HPDE6-E6E7 (cell line): Measurements from ENCODE around the gene SLC5A4.

Source experiments
- DNase-seq: peaks from one replicate; pipeline ENCODE4 v3.0.0; 2011; ENCODE audit warnings: missing footprints; ENCODE audit errors: extremely low spot score

SLC5A4 gene

GRCh38 chr22:32232191-32232830 lies 22.8 kb downstream of the SLC5A4 start:
- no peak for DNase-seq

GRCh38 chr22:32226326-32227104 lies 28.6 kb downstream of the SLC5A4 start:
- no peak for DNase-seq

GRCh38 chr22:32222991-32223390 lies 32.2 kb downstream of the SLC5A4 start:
- no peak for DNase-seq

- no peak for DNase-seq
Measured at GRCh38 chr22:32219026-32219425, 36.1 kb downstream of the SLC5A4 start.

- DNase-seq = no peak
Measured at GRCh38 chr22:32218470-32218869, 36.7 kb downstream of the SLC5A4 start.

DNA sequence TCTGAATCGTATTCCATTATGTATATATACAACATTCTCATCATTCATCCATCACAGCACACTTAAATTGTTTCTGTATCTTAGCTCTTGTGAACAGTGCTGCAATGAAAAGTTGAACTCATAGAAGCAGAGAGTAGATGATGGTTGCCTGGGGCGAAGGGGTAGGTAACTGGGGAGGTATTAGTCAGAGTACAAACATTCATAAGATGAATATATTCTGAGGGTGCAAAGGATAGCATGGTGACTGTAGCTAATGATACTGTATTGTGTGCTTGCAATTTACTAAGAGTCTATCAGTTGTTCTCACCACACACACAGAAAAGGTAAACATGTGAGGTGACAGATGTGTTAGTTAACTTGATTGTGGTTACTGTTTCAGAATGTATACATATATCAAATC lies 37.7 kb downstream of the SLC5A4 start:
- no peak for DNase-seq

DNA sequence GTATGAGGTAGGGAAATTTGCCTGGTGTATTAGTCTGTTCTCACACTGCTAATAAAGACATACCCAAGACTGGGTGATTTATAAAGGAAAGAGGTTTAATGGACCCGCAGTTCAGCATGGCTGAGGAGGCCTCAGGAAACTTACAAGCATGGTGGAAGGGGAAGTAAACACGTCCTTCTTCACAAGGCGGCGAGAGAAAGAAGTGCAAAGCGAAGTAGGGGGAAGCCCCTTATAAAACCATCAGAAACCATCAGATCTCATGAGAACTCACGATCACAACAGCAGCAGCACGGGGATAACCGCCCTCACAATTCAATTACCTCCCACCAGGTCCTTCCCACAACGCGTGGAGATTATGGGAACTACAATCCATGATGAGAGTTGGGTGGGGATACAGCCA lies 38.2 kb downstream of the SLC5A4 start:
- DNase-seq = no peak

DNA sequence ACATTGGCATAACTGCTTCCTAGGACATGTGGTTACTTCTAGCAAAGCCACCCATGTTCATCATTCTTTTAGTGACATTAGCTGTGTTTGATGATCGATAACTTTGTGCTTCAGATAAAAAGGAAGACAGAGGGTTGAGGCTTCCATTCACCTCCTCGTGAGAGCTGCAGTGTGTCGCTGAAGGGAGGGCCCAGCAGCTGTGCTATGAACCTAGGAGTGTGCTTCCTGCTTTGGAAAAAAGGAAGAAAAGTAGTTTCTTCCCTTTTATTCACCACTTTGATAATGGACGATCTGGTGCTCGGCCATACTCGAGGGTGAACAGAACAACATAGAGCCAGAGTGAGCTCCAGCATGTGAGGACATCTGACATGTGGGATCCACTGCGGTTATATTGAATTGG lies 44.1 kb downstream of the SLC5A4 start:
- no peak for DNase-seq

- DNase-seq = no peak
Measured at GRCh38 chr22:32208681-32209080, 46.5 kb downstream of the SLC5A4 start.

DNA sequence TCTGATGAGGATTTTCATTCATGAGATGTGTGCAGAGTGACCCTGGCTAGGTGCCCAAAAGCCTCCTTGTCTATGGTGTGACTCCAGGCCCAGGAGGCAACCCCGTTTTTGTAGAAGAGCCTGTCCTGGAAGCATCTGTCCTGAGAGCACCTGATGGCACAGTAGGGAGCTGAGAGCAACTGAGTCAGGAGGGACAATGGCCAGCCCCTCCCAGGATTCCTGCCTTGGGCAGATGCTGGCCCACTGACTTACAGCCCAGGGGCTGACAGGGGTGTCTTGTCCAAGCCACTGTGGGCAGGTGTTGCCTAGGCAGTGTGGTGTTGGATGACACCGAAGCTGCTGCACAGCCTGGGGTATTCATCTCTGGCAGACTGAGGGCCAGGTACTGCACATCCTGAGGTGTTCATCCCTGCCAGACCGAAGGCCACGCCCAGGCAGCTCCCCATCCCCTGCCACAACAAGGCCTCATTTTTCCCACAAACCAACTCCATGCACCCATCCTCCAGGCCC lies 47.1 kb downstream of the SLC5A4 start:
- no peak for DNase-seq

GRCh38 chr22:32206774-32207758 lies 48.1 kb downstream of the SLC5A4 start:
- DNase-seq = no peak

DNA sequence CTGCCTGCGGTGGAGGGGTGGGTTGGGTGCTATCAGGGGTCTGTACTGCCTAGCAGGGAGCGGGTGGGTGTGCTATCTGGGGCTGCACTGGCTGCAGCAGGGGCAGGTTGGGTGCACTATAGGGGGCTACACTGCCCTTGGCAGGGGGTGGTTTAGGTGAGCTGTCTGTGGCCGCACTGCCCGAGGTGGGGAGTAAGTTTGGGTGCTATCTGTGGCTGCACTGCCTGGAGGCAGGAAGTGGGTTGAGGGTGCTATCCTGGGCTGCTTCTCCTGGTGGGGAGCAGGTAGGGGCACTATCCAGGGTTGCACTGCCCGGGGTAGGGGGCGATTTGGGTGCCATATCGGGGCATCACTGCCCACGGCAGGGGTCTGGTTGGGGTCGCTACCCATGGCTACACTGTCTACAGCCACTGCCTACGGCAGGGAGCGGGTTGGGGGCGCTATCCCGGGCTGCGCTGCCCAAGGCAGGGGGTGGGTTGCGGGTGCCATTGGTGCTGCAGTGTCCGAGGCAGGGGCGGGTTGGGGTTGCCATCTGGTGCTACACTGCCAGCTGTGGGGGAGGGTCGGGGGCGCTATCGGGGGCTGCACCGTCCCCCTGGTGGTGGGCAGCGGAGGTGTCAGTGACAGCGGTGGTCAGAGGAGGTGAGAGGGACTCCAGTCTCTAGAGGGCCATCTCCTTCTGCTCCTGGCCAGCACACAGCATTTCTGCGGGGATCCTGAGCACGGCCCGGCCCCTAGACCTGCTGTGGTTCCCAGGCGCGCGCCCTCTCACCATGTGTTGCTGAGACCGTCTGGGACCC lies 49.0 kb downstream of the SLC5A4 start:
- no peak for DNase-seq

DNA sequence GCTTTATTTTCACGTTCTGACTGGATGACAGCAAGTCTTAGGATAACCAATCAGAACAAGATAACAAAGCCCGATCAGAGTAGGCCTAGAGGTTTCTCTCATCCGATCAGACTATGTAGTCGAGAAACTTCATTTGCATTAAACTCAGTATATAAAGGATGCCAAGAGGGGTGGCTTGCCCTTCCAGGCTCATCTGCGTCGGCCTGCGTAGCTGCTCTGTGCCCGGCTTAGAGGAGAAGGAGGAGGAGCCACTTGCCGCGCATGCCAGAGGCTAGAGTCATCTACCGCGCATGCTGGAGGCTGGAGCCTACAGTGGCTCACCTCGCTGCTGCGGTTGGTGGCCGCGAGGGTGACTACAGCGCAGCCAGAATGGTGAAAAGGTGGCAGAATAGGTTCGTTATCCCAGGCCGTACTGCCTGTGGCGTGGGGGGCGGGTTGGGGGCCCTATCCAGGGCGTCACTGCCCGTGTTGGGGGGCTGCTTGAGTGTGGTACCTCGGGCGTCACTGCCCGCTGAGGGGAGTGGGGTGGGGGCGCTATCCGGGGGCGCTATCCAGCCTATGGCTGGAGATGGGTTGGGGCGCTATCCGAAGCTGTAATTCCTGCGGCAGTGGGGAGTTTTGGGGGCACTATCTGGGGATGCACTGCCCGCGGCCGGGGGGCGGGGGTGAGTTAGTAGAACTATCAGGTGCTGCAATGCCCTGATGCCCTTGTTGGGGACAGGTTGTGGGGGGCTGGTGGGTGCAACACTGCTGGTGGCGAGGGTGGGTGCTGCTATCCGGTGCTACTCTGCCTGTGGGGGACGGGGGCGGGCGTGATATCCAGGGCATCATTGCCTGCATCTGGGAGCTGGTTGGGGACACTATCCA lies 50.1 kb downstream of the SLC5A4 start, which contains the start of gene RFPL2:
Gene RFPL2, minus strand, starts transcription at position 218 of the 867 bp plus-strand sequence. CDS start 2,622 bp downstream, outside the sequence.
- DNase-seq = no peak

GRCh38 chr22:32204040-32204855 lies 50.9 kb downstream of the SLC5A4 start:
- no peak for DNase-seq

- DNase-seq = no peak
Measured at GRCh38 chr22:32203181-32204039, 51.7 kb downstream of the SLC5A4 start.

DNA sequence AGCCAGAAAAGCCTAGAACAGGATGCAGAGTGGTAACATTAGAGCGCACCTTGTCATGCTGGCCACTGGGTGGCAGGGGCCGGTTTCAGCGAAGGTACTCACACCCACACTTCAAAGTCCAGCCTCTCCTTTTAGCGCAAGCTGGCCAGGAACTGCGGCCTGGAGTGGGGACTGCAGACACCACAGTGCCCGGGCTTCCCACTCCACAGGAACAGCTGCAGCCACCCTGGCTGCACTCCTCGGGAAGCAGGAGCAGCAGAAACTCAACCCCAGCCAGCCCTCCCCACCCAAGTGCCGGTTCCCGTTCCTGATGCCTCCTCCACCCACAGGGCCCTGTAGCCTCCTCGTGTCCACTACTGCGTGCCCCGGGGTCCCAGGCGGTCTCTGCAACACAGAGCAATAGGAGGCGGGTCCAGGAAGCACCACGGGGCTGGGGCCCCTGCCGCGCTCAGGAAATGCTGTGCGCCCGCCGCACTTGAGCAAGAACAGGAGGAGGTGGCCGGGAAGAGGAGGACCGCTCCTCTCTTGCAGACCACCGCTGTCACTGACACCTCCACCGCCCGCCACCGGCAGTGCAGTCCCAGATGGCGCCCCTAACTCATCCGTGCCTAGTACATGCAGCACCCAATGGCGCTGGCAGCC lies 52.5 kb downstream of the SLC5A4 start:
- DNase-seq = peak; percentile 55

DNA sequence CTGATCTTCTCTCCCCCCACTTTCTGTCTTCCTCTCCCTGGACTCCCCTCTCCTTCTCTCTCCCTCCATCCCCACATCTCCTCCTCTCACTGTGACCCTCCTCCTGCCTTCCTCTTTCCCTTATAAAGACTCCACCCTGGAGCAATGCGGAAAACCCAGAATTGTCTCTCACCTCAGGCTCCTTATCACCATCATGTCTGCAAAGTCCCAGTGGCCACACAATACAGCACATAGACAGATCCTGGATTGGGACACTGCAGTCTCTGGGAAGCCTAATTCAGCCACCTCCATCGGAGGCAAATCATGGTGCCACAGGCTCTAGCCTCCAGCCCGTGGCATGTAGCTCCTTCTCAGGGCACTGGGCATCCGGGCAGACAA lies 53.0 kb downstream of the SLC5A4 start:
- no peak for DNase-seq

- DNase-seq = no peak
Measured at GRCh38 chr22:32200752-32201151, 54.4 kb downstream of the SLC5A4 start.
